HepG2 (cell line): Measurements from ENCODE around the gene IQCE. TPM values are rescaled to one million over a fixed set of nuclear protein-coding genes. Genes with fewer than 3 reads are reported as not detected.

Source experiments
- MBD4 ChIP-seq: IDR thresholded peaks from 2 replicates; pipeline ENCODE4 v1.6.1; 2012; ENCODE audit warnings: low read length, inconsistent platforms, borderline replicate concordance
- NFE2L1 ChIP-seq: sonication (generic); formaldehyde crosslinking; IDR thresholded peaks from 2 replicates; pipeline ENCODE4 v1.4.0; 2020; ENCODE audit warnings: missing genetic modification reagents, mild to moderate bottlenecking, borderline replicate concordance
- TP53 ChIP-seq: sonication (generic); formaldehyde crosslinking; conservative IDR thresholded peaks from 2 replicates; pipeline ENCODE4 v1.4.0; 2020; ENCODE audit warnings: missing genetic modification reagents
- ZNF703 ChIP-seq: sonication (generic); formaldehyde crosslinking; IDR thresholded peaks from 2 replicates; pipeline ENCODE4 v1.5.1; 2020; ENCODE audit warnings: missing genetic modification reagents, mild to moderate bottlenecking, moderate library complexity, borderline replicate concordance
- ZSCAN12 ChIP-seq: sonication (generic); formaldehyde crosslinking; IDR thresholded peaks from 2 replicates; pipeline ENCODE4 v1.9.0; 2021; ENCODE audit warnings: mild to moderate bottlenecking, missing genetic modification reagents
- polyA plus RNA-seq, 8 experiments: library from polyadenylated mRNA; depleted of rRNA in 3 of 8; stranded (reverse) in 7 of 8; unstranded in 1 of 8; fragments of >200 nt; fragmentation: Illumina TruSeq in 4 of 8; extraction: Trizol in 4 of 8; gene quantifications; 2 replicates each; pipeline versions ENCODE4 v1.2.1 to v1.2.3, GENCODE V29; 2011 to 2016; ENCODE audit warnings: low read depth in 4 of 8, missing spikeins in 1 of 8, mixed read lengths in 1 of 8; ENCODE audit not compliant: insufficient read depth in 1 of 8
- total RNA-seq, 5 experiments: library from RNA; depleted of rRNA; stranded (reverse); fragments of >200 nt; fragmentation: Illumina TruSeq; extraction: Trizol; gene quantifications; 2 replicates each; pipeline ENCODE4 v1.2.3, GENCODE V29; 2016; ENCODE audit warnings: low read depth in 1 of 5
- TF ChIP-seq, protein P1 (sequence below): sonication (generic); formaldehyde crosslinking; IDR thresholded peaks from 2 replicates; pipeline ENCODE4 v1.4.0; 2020; ENCODE audit warnings: missing genetic modification reagents
- TF ChIP-seq, protein P2 (sequence below): sonication (generic); formaldehyde crosslinking; IDR thresholded peaks from 2 replicates; pipeline ENCODE4 v1.4.0; 2020; ENCODE audit warnings: missing genetic modification reagents, borderline replicate concordance

Gene IQCE
- total and polyA plus RNA-seq, 2 of the 13 experiments (the other 11 are each of a cell fraction or from before 2014, with no cell fraction given), result 1.5 to 2.5 TPM

DNA sequence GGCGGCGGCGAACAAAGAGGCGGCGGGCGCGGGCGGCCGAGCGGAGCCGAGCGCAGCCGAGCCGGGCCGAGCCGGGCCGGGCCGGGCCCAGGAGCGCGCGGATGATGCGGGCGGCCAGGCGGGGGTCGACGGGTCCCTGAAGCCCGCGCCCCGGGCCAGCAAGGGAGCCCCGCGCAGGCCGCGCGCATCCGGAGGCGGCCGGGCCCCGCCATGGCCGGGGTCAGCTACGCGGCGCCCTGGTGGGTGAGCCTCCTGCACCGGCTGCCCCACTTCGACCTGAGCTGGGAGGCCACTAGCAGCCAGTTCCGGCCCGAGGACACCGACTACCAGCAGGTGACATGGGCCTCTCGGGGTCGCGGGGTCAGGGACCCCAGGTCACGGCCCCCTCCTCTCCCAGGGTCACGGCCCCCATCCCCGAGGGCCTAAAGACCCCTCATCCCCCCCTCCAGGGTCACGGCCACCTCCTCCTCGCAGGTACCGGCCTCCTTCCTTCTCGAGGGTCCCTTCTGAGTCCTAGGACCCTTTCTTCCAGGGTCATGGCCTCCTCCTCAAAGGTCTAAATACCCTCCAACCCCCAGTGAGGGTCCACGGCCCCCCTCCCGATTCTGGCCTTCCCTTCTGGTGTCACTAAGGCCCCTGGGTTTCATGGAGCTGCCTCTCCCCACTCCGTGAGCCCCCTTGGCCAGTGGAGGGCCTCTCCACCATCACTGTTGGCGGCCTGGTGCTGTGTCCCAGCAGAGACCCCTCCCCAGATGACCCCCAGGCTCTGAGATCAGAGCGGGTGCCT lies 73.4 kb downstream of the IQCE start, which contains the start of gene TTYH3 (continued):
- no peak for TF ChIP-seq ZSCAN12 (CRISPR knock-in tag)
- TF ChIP-seq TP53 (CRISPR knock-in tag), result no peak
- TF ChIP-seq ZNF703 (CRISPR knock-in tag), result no peak
- TF ChIP-seq, protein P1, sequence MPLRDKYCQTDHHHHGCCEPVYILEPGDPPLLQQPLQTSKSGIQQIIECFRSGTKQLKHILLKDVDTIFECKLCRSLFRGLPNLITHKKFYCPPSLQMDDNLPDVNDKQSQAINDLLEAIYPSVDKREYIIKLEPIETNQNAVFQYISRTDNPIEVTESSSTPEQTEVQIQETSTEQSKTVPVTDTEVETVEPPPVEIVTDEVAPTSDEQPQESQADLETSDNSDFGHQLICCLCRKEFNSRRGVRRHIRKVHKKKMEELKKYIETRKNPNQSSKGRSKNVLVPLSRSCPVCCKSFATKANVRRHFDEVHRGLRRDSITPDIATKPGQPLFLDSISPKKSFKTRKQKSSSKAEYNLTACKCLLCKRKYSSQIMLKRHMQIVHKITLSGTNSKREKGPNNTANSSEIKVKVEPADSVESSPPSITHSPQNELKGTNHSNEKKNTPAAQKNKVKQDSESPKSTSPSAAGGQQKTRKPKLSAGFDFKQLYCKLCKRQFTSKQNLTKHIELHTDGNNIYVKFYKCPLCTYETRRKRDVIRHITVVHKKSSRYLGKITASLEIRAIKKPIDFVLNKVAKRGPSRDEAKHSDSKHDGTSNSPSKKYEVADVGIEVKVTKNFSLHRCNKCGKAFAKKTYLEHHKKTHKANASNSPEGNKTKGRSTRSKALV (CRISPR knock-in tag), result no peak; the same call in 1 of the 2 replicates
- TF ChIP-seq MBD4, result no peak
- TF ChIP-seq NFE2L1 (CRISPR knock-in tag), result no peak
- TF ChIP-seq, protein P2, sequence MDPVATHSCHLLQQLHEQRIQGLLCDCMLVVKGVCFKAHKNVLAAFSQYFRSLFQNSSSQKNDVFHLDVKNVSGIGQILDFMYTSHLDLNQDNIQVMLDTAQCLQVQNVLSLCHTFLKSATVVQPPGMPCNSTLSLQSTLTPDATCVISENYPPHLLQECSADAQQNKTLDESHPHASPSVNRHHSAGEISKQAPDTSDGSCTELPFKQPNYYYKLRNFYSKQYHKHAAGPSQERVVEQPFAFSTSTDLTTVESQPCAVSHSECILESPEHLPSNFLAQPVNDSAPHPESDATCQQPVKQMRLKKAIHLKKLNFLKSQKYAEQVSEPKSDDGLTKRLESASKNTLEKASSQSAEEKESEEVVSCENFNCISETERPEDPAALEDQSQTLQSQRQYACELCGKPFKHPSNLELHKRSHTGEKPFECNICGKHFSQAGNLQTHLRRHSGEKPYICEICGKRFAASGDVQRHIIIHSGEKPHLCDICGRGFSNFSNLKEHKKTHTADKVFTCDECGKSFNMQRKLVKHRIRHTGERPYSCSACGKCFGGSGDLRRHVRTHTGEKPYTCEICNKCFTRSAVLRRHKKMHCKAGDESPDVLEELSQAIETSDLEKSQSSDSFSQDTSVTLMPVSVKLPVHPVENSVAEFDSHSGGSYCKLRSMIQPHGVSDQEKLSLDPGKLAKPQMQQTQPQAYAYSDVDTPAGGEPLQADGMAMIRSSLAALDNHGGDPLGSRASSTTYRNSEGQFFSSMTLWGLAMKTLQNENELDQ (CRISPR knock-in tag), result no peak
